HFF-Myc (cell line): ENCODE data around the gene DPPA5.

Experiments
- DNase-seq: peaks from one replicate; pipeline ENCODE4 v3.0.0-alpha.2; 2011; ENCODE audit warnings: low read depth; ENCODE audit errors: extremely low read depth
- H3K4me3 ChIP-seq: replicated peaks from 2 replicates; pipeline ENCODE4 v1.5.1; 2011; ENCODE audit warnings: low read depth, mild to moderate bottlenecking, control low read depth, low read length
- CTCF ChIP-seq: IDR thresholded peaks from 2 replicates; pipeline ENCODE4 v1.5.1; 2012; ENCODE audit warnings: mild to moderate bottlenecking, low read depth, low read length, control low read depth; ENCODE audit errors: missing control alignments

The DPPA5 gene

GRCh38 chr6:73343164-73343563 is 10.9 kb downstream of the DPPA5 start:
- no peak for DNase-seq
- H3K4me3 ChIP-seq: no peak overlapping the region
- TF ChIP-seq CTCF: no peak

GRCh38 chr6:73342174-73342573 is 11.9 kb downstream of the DPPA5 start:
- no peak for DNase-seq
- TF ChIP-seq CTCF: no peak
- H3K4me3 ChIP-seq: no peak overlapping the region

- TF ChIP-seq CTCF: no peak
- DNase-seq: no peak
- no peak overlapping the region for H3K4me3 ChIP-seq
These were observed 12.7 kb downstream of the DPPA5 start for GRCh38 chr6:73341335-73341734.

- TF ChIP-seq CTCF: no peak
- DNase-seq: no peak
- H3K4me3 ChIP-seq: no peak overlapping the region
These were observed 14.0 kb downstream of the DPPA5 start for GRCh38 chr6:73340048-73340447.

- H3K4me3 ChIP-seq: no peak overlapping the region
- TF ChIP-seq CTCF: no peak
- no peak for DNase-seq
These were observed 14.7 kb downstream of the DPPA5 start for GRCh38 chr6:73339340-73339739.

- H3K4me3 ChIP-seq: no peak overlapping the region
- no peak for TF ChIP-seq CTCF
- no peak for DNase-seq
These were observed 24.9 kb downstream of the DPPA5 start for GRCh38 chr6:73329201-73329600.

- no peak for DNase-seq
- no peak overlapping the region for H3K4me3 ChIP-seq
- TF ChIP-seq CTCF: no peak
These were observed 25.3 kb downstream of the DPPA5 start for GRCh38 chr6:73328790-73329189.
